SK-N-SH (cell line): ENCODE measurements around the gene KLHL17. TPM values are rescaled to one million over a fixed set of nuclear protein-coding genes. Genes with fewer than 3 reads are reported as not detected.
"Not testable (repeated sequence)": the region's sequence is repeated elsewhere in the genome, so short reads cannot be mapped to it uniquely, and the experiment has no call there.

Source experiments
- CTCF ChIA-PET: fragments of 300-600, 350-600 bp; formaldehyde crosslinking; extraction: SDS; loops from one replicate; lab custom pipeline; 2021; lab: Yijun Ruan, JAX
- POLR2A ChIA-PET: fragments of 350-600 bp; sonication (Branson Sonifier 250); formaldehyde crosslinking; extraction: SDS; loops from one replicate; lab custom pipeline; 2020; ENCODE audit warnings: antibody characterized with exemption, inconsistent platforms; lab: Yijun Ruan, JAX
- DNase-seq: peaks from one replicate; pipeline ENCODE4 v3.0.0; 2012
- H2AFZ ChIP-seq: fragments of 200-600 bp; sonication (generic); 2 replicates; pipeline ENCODE4 v1.8.1; 2016; ENCODE audit warnings: antibody characterized with exemption, mild to moderate bottlenecking, low read depth
- H3F3A ChIP-seq: fragments of 200-600 bp; sonication (generic); replicated peaks from 2 replicates; pipeline ENCODE3; 2016; ENCODE audit warnings: antibody characterized with exemption, mild to moderate bottlenecking; ENCODE audit not compliant: insufficient read depth
- H3K27ac ChIP-seq, 2 experiments: fragments of 200-500 bp in 1 of 2; fragments of 200-600 bp in 1 of 2; sonication (Bioruptor generic) in 1 of 2; sonication (generic), shearing (Covaris generic) in 1 of 2; 2 replicates each; pipeline versions ENCODE4 v1.5.1 to v1.6.1; 2014 to 2016; ENCODE audit warnings: low read depth in 2 of 2, inconsistent platforms in 1 of 2, low read length in 1 of 2, mild to moderate bottlenecking in 1 of 2, mixed read lengths in 1 of 2
- H3K27me3 ChIP-seq: fragments of 200-600 bp; sonication (generic), shearing (Covaris generic); 2 replicates; pipeline ENCODE4 v1.6.1; 2016; ENCODE audit warnings: mixed run types; ENCODE audit not compliant: insufficient read depth
- H3K36me3 ChIP-seq, 2 experiments: fragments of 200-500 bp in 1 of 2; fragments of 200-600 bp in 1 of 2; sonication (Bioruptor generic) in 1 of 2; sonication (generic) in 1 of 2; replicated peaks in 1 of 2; 2 replicates each; pipeline versions ENCODE3 to v1.5.1; 2014 to 2016; ENCODE audit warnings: low read length in 1 of 2, mild to moderate bottlenecking in 1 of 2; ENCODE audit not compliant: insufficient read depth in 2 of 2, control insufficient read depth in 1 of 2
- H3K4me1 ChIP-seq, 2 experiments: fragments of 200-500 bp in 1 of 2; fragments of 200-600 bp in 1 of 2; sonication (Bioruptor generic) in 1 of 2; sonication (generic), shearing (Covaris generic) in 1 of 2; 2 replicates each; pipeline versions ENCODE4 v1.5.1 to v1.6.1; 2014 to 2016; ENCODE audit warnings: low read depth in 1 of 2, low read length in 1 of 2, mixed run types in 1 of 2; ENCODE audit not compliant: insufficient read depth in 2 of 2, control insufficient read depth in 1 of 2
- H3K4me2 ChIP-seq: fragments of 200-600 bp; sonication (generic), shearing (Covaris generic); 2 replicates; pipeline ENCODE4 v1.6.1; 2017; ENCODE audit warnings: mixed run types
- H3K4me3 ChIP-seq, 2 experiments: fragments of 200-500 bp in 1 of 2; fragments of 200-600 bp in 1 of 2; sonication (Bioruptor generic) in 1 of 2; sonication (generic), shearing (Covaris generic) in 1 of 2; 2 replicates each; pipeline versions ENCODE4 v1.5.1 to v1.8.1; 2014 to 2016; ENCODE audit warnings: low read depth in 2 of 2, inconsistent platforms in 1 of 2, low read length in 1 of 2, mild to moderate bottlenecking in 1 of 2, mixed read lengths in 1 of 2, moderate library complexity in 1 of 2
- H3K79me2 ChIP-seq: fragments of 200-600 bp; sonication (generic); 2 replicates; pipeline ENCODE4 v1.8.1; 2017; ENCODE audit warnings: mild to moderate bottlenecking; ENCODE audit not compliant: insufficient read depth
- H3K9ac ChIP-seq: fragments of 200-600 bp; sonication (generic); 2 replicates; pipeline ENCODE4 v1.6.1; 2017; ENCODE audit warnings: mixed run types
- H3K9me2 ChIP-seq: fragments of 200-600 bp; sonication (generic); 2 replicates; pipeline ENCODE4 v1.6.1; 2017; ENCODE audit warnings: mixed run types
- H3K9me3 ChIP-seq: fragments of 200-600 bp; sonication (generic); 2 replicates; pipeline ENCODE4 v1.6.1; 2017; ENCODE audit warnings: mixed run types, mild to moderate bottlenecking, moderate library complexity
- H4K20me1 ChIP-seq: fragments of 200-600 bp; sonication (generic); 2 replicates; pipeline ENCODE4 v1.6.1; 2017; ENCODE audit warnings: mild to moderate bottlenecking, mixed run types; ENCODE audit not compliant: insufficient read depth
- CHD2 ChIP-seq: fragments of 150-350 bp; IDR thresholded peaks from 2 replicates; pipeline ENCODE4 v1.6.1; 2018; ENCODE audit warnings: low read length; ENCODE audit not compliant: partially characterized antibody
- FOSL2 ChIP-seq: IDR thresholded peaks from 2 replicates; pipeline ENCODE4 v1.4.0; 2012; ENCODE audit warnings: low read depth, mild to moderate bottlenecking, moderate library complexity, borderline replicate concordance
- FOXJ3 ChIP-seq: sonication (generic); formaldehyde crosslinking; IDR thresholded peaks from 2 replicates; pipeline ENCODE4 v1.5.1; 2020; ENCODE audit warnings: mild to moderate bottlenecking, missing genetic modification reagents
- GATA2 ChIP-seq: sonication (generic); formaldehyde crosslinking; IDR thresholded peaks from 2 replicates; pipeline ENCODE4 v1.5.0; 2020; ENCODE audit warnings: mild to moderate bottlenecking, missing genetic modification reagents
- MEF2A ChIP-seq: IDR thresholded peaks from 2 replicates; pipeline ENCODE4 v1.4.0; 2012; ENCODE audit warnings: low read depth, borderline replicate concordance
- RAD21 ChIP-seq: IDR thresholded peaks from 2 replicates; pipeline ENCODE4 v1.6.1; 2012; ENCODE audit warnings: mild to moderate bottlenecking, low read length
- SIN3A ChIP-seq: IDR thresholded peaks from 2 replicates; pipeline ENCODE4 v1.6.1; 2012; ENCODE audit warnings: low read depth, mild to moderate bottlenecking, low read length, moderate library complexity, borderline replicate concordance
- SMC3 ChIP-seq: IDR thresholded peaks from 2 replicates; pipeline ENCODE4 v1.6.1; 2012; ENCODE audit warnings: low read depth, low read length, improper control_type of control experiment
- WGBS: methylation state at CpG from one replicate; pipeline ENCODE4 v1.1.6; 2017; ENCODE audit warnings: low lambda C conversion rate; 5-methylcytosine and 5-hydroxymethylcytosine counted together
- polyA plus RNA-seq, 3 experiments: library from polyadenylated mRNA; depleted of rRNA; stranded (reverse); fragments of >200 nt; gene quantifications; 2 replicates each; pipeline ENCODE4 v1.2.3, GENCODE V29; 2012
- TF ChIP-seq, protein P1 (sequence below): fragments of 150-350 bp; IDR thresholded peaks from 2 replicates; pipeline ENCODE4 v1.6.1; 2017; ENCODE audit warnings: antibody characterized with exemption, low read length, low read depth, borderline replicate concordance
- TF ChIP-seq, protein P2 (sequence below): IDR thresholded peaks from 2 replicates; pipeline ENCODE4 v1.4.0; 2012; ENCODE audit warnings: low read depth, borderline replicate concordance
- TF ChIP-seq, protein P3 (sequence below): IDR thresholded peaks from 2 replicates; pipeline ENCODE4 v1.6.1; 2012; ENCODE audit warnings: mild to moderate bottlenecking, low read depth, low read length, moderate library complexity

The KLHL17 gene
- polyA plus RNA-seq, 1 of the 3 experiments (the other 2 are of a cell fraction) = 27.3 TPM

DNA sequence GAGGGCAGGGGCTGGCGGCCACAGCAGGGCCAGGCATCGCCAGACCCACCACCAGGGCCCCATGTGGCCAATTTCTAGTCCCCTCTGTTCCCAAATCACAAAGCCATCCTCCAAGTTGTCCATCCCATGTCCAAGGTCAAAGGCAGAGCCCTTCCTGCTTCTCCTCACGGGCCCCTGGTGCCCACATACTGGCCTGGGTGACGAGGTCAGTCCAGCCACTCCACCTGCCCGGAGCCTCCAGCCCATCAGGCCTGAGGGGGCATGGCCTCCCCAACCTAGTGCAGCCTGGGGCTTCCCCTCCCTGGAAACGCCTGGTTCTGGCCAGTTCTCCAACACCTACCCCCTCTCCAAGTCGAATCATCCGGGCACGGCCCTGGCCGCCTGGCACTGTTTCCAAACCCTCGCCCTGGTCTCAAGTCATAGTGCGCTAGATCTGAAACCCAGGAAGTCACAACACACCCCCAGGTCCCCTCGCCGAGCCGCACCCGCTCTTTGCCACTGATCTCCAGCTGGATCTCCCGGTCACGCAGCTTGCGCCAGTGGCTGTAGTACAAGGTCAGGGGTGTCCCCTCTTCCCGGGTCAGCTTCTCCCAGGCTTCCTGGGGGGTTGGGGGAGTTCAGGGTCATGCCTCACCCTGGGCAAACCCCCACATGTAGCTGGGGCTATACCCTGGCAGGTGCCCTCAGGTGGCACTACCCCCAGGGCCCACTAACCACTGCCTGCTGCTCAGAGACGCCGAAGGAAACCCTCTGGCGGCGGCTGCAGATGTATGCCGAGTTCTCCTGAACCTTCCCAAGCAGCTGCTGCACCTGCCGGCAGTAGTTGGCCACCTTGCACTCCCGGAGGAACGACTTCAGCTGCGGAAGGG lies 14.5 kb upstream of the KLHL17 start:
- peaks cover 0 to 43% of the 10 kb centered on the region in 2 experiments; a peak in 1 of 4 replicates for H3K4me1 ChIP-seq
- H2AFZ ChIP-seq = no peak overlapping the region
- no peak for DNase-seq
- CTCF ChIA-PET = interaction anchor here (2.0 kb wide), 1 partner anchor 41 kb away, joined by 9 read pairs; no protein-coding TSS in a partner anchor
- peaks cover 15% of the 10 kb centered on the region for H3F3A ChIP-seq
- H3K9me2 ChIP-seq = no peaks in the 10 kb centered on the region
- no peak overlapping the region for H3K4me3 ChIP-seq
- no peaks in the 10 kb centered on the region for H3K79me2 ChIP-seq
- POLR2A ChIA-PET = interaction anchor here (1.0 kb wide), 1 partner anchor 13 kb away, joined by 3 read pairs; the partner anchor contains the start of gene NOC2L
- 0 out of 2 replicates have a peak, but pooled peaks cover 11% of the 10 kb centered on the region for H4K20me1 ChIP-seq
- no peaks in the 10 kb centered on the region for H3K9me3 ChIP-seq
- peaks cover 0 to 60% of the 10 kb centered on the region in 2 experiments for H3K36me3 ChIP-seq
- H3K4me2 ChIP-seq = no peak overlapping the region
- 90% methylated on average over 17 of the region's 29 CpGs for WGBS
- peak overlapping the region in 1 of 2 experiments; percentile 86; a peak in 1 of 4 replicates for H3K27ac ChIP-seq
- no peak overlapping the region for H3K9ac ChIP-seq
- H3K27me3 ChIP-seq = no peaks in the 10 kb centered on the region
- TF ChIP-seq SMC3 (no peak), FOXJ3 (CRISPR knock-in tag) (no peak), GATA2 (CRISPR knock-in tag) (no peak)
- TF ChIP-seq, protein P1, sequence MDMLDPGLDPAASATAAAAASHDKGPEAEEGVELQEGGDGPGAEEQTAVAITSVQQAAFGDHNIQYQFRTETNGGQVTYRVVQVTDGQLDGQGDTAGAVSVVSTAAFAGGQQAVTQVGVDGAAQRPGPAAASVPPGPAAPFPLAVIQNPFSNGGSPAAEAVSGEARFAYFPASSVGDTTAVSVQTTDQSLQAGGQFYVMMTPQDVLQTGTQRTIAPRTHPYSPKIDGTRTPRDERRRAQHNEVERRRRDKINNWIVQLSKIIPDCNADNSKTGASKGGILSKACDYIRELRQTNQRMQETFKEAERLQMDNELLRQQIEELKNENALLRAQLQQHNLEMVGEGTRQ = no peak
- TF ChIP-seq, protein P2, sequence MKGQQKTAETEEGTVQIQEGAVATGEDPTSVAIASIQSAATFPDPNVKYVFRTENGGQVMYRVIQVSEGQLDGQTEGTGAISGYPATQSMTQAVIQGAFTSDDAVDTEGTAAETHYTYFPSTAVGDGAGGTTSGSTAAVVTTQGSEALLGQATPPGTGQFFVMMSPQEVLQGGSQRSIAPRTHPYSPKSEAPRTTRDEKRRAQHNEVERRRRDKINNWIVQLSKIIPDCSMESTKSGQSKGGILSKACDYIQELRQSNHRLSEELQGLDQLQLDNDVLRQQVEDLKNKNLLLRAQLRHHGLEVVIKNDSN = no peak
- TF ChIP-seq, all 33 proteins: peak for 0

DNA sequence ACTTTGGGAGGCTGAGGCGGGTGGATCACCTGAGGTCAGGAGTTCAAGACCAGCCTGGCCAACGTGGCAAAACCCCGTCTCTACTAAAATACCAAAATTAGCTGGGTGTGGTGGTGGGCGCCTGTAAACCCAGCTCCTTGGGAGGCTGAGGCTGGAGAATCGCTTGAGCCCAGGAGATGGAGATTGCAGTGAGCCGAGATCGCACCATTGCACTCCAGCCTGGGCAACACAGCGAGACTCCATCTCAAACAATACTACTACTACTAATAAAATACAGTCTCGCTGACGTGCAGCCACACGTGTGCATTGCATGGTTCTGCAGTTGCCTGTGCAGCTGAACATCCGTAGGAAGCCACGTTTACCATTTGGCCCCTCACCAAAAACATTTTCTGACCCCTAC lies 13.6 kb upstream of the KLHL17 start:
- H3K27ac ChIP-seq, H3K9me2 ChIP-seq, DNase-seq, H3K79me2 ChIP-seq, H3K4me3 ChIP-seq, H3K9ac ChIP-seq, H2AFZ ChIP-seq, H3K27me3 ChIP-seq, H3K4me2 ChIP-seq, H3K9me3 ChIP-seq: not testable (repeated sequence)
- CTCF ChIA-PET = interaction anchor here (2.0 kb wide), 1 partner anchor 42 kb away, joined by 9 read pairs; no protein-coding TSS in a partner anchor
- Histone ChIP-seq H3K4me1 (peaks cover 0 to 38% of the 10 kb centered on the region in 2 experiments; a peak in 1 of 4 replicates), H3K36me3 (peaks cover 0 to 69% of the 10 kb centered on the region in 2 experiments), H4K20me1 (0 out of 2 replicates have a peak, but pooled peaks cover 11% of the 10 kb centered on the region), H3F3A (peaks cover 15% of the 10 kb centered on the region)
- 95% methylated on average over 9 of the region's 13 CpGs for WGBS
- POLR2A ChIA-PET = interaction anchor here (1.0 kb wide), 1 partner anchor 12 kb away, joined by 3 read pairs; the partner anchor contains the start of gene NOC2L

DNA sequence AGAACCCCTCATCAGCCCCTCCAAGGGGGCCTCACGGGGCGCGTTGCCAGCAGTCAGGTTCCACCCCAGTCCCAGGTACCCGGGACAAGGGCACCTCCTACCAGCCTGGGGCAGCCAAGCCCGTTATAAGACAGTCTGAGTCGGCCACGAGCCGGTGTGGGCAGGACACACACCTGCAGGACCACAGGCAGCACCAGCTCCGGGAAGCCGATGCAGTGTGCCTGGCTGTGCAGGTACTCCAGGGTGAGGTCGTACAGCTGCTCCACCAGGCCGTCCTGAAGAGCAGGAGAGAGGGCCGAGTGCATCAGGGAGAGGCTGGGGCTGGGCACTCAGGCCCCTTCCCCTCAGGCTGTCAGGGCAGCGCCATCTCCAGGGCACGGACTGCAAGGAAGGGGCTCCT lies 12.4 kb upstream of the KLHL17 start:
- ChIA-PET CTCF (interaction anchor here (1.0 kb wide), 1 partner anchor 9 kb away, joined by 3 read pairs; no protein-coding TSS in a partner anchor), POLR2A (no interaction called here)
- no peaks in the 10 kb centered on the region for H3K9me3 ChIP-seq
- H2AFZ ChIP-seq = no peak overlapping the region
- H3K79me2 ChIP-seq = no peaks in the 10 kb centered on the region
- H3K36me3 ChIP-seq = peaks cover 0 to 80% of the 10 kb centered on the region in 2 experiments
- no peak for DNase-seq
- H3K4me1 ChIP-seq = peaks cover 0 to 27% of the 10 kb centered on the region in 2 experiments; a peak in 1 of 4 replicates
- no peaks in the 10 kb centered on the region for H3K27me3 ChIP-seq
- H3K9me2 ChIP-seq = no peaks in the 10 kb centered on the region
- 0 out of 2 replicates have a peak, but pooled peaks cover 11% of the 10 kb centered on the region for H4K20me1 ChIP-seq
- no peak overlapping the region for H3K9ac ChIP-seq
- H3K4me3 ChIP-seq = no peak overlapping the region
- H3K27ac ChIP-seq = no peak overlapping the region
- no peak overlapping the region for H3K4me2 ChIP-seq
- H3F3A ChIP-seq = peaks cover 15% of the 10 kb centered on the region
- WGBS = no CpG with 5 or more reads among the region's 15 CpGs
- TF ChIP-seq SIN3A = no peak
- TF ChIP-seq CHD2 = no peak
- TF ChIP-seq GATA2 (CRISPR knock-in tag) = no peak
- TF ChIP-seq, protein P3, sequence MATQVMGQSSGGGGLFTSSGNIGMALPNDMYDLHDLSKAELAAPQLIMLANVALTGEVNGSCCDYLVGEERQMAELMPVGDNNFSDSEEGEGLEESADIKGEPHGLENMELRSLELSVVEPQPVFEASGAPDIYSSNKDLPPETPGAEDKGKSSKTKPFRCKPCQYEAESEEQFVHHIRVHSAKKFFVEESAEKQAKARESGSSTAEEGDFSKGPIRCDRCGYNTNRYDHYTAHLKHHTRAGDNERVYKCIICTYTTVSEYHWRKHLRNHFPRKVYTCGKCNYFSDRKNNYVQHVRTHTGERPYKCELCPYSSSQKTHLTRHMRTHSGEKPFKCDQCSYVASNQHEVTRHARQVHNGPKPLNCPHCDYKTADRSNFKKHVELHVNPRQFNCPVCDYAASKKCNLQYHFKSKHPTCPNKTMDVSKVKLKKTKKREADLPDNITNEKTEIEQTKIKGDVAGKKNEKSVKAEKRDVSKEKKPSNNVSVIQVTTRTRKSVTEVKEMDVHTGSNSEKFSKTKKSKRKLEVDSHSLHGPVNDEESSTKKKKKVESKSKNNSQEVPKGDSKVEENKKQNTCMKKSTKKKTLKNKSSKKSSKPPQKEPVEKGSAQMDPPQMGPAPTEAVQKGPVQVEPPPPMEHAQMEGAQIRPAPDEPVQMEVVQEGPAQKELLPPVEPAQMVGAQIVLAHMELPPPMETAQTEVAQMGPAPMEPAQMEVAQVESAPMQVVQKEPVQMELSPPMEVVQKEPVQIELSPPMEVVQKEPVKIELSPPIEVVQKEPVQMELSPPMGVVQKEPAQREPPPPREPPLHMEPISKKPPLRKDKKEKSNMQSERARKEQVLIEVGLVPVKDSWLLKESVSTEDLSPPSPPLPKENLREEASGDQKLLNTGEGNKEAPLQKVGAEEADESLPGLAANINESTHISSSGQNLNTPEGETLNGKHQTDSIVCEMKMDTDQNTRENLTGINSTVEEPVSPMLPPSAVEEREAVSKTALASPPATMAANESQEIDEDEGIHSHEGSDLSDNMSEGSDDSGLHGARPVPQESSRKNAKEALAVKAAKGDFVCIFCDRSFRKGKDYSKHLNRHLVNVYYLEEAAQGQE = no peak
- TF ChIP-seq FOSL2 = no peak
- TF ChIP-seq RAD21 = no peak
- no peak for TF ChIP-seq MEF2A
